HK-2 (cell line): Measurements from ENCODE around the gene NEDD9.

ENCODE experiments used
- DNase-seq: peaks from one replicate; pipeline ENCODE4 v3.0.0-alpha.2; 2018; ENCODE audit not compliant: unreplicated experiment

The NEDD9 gene

DNA sequence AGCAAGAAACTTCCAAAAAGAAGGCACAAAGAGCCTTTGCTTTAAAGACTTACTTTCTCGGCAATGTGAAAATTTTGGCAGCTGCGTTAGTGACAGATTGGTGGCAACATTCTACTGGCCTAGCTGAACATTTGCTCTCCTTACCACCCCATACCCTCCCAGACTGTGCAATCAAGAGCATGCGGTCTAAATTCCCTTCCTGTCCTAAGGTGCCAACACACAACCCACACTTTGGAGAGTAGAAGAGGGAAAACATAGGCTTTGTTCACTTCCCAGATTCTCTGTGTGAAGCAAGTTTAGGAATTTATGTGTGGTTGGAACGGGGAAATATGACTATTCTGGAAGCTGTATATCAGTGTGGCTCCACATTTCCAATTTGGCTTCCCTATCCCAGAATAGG is 29.8 kb upstream of the NEDD9 start:
- no peak for DNase-seq

DNA sequence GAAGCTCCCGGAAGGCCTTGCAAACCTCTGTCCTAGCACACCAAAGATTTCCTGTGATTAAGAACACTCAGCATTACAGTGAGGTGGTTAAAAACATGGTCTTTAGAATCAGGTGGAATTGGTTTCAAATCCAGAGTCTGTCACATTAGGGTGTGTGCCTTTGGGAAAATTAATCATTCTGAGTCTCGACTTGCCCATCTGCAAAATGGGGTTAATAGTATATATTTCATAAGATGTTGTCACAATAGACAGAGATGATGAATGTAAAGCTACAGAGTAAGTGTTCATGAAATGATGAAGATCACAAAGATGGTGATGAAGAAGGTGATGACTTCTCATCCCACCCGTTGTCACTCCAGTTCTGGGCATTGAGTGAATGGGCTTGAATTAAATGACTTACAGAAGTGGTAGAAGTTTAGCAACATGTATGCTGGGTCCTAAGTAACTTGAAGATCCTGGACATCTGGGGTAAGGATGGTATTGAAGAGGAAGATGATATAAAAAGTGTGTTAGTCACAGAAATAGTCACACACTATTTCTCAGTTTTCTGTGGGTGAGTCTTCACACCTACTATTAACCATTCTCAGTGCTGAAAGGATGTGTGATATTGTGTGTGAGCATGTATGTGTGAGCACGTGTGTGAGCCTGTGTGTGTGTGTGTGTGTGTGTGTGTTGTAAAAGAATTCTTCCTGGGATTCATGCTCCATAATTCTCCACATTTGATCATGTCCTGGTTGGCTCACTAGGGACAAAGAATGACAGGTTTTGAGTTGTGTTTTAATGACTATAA is 28.0 kb upstream of the NEDD9 start:
- no peak for DNase-seq

DNA sequence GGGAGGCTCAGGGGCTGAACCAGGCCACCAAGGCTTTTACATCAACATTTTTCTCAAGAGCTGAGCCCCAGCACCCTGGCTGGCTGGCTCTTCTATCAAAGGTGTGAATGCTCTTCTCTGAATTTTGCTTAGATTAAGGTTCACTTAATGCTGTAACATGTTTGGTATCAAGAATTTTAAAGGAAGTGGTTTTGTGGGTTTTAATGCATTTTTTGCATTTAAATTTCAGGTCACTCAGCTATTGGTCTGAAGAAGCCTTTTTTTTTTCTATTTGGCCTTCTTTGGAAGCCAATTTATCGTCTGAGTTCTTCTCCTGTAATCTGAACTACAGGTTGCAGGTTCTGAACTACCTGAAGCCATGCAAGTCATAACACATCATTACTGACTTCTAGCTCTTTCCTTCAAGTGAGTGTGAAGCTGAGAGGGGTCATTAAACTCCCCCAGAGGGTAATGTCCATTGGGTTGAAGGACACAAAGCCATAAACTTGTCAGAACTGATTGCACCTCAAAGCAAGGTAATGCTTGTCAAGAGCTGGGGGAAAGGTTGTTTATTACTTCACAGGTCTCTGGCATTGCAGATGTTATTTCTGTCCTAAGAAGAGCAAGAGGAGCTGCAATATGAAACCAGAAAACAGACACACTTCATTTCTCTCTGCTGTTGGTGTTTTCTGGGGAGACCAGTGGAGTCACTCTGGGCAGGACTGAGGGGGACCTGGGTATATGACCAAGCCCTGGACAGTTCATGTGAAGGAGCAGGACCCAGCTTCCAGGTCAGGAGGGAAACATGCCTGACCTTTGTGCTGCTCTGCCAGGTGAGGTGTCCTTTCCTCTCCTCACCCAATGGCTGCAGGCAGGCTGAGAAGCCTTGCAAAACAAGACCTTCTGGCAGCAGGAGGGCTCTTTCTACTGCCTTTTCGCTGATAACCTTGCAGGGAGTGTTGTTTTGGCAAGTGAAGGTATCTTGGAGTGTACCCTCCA is 26.1 kb upstream of the NEDD9 start:
- no peak for DNase-seq

DNA sequence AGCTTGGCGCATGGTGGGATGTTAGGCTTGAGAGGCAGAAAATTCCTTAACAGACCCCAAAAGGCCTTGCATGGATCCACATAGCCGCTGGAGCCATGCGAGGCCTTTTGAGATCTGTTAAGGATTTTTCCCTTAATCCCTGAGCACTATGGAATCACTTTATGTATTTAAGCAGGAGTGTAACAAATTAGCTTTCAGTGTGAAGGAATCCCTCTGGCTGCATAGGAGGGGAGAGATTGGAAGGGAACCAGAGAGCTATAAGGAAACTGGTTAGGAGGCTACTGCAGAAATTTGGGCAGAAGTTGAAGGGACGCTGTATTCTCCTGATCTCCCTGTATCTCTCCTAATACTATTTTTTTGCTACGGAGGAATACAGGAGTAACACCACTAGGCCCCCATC is 23.1 kb upstream of the NEDD9 start:
- no peak for DNase-seq

DNA sequence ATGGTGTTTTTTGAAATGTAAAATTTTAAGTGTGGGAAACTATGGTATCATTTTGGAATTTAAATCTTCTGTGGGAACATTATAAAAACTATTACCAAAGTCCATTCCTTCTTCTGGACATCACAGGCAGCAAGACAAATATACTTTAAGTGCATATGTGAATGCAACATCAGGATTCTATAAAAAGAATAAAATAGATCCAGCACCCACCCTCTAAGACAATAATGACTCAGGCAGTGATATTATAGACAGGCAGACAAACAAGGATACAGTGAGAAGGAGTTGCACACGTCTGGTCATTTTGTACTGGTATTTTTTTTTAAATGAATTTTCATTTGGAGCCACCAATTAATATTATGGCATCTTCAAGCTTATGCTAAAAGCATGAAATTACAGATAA is 21.1 kb upstream of the NEDD9 start:
- no peak for DNase-seq

DNA sequence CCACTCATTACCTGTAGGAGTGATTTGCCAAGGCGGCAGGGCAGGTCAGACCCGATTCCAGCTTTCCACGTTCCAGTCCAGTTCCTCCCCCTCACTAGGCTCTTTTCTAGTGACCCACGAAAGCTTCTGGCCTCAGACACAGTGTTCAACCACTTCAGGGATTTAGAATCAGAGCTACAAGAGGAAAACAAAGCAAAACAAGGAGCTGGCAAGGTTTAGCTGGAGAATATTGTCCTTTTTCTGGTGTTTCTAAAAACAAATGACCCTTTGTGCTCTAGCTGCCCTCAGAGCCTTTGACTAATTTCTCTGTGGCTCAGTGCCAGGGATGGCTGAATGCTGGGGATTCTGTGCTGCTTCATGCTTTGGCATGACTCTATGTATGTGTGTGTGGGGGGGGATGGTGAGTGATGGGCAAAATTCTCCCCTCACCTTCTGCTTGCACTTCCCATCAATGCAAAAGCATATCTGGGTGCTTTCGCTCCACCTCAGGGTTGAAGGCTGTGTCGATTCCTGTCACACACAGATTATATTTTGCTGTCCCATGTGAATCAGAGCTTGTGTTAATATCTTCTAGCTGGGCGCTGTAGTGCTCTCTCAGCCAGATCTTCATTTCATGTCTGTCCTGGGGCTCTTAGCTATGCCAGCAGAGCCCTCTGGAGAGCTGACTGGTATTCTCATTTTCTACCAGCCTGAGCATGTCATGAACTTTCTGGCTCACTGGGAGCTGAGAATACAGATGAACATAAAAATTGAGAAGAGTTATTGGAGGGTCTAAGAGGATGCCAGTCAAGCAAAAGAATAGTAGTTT is 19.3 kb upstream of the NEDD9 start:
- DNase-seq: peak; percentile 21

DNA sequence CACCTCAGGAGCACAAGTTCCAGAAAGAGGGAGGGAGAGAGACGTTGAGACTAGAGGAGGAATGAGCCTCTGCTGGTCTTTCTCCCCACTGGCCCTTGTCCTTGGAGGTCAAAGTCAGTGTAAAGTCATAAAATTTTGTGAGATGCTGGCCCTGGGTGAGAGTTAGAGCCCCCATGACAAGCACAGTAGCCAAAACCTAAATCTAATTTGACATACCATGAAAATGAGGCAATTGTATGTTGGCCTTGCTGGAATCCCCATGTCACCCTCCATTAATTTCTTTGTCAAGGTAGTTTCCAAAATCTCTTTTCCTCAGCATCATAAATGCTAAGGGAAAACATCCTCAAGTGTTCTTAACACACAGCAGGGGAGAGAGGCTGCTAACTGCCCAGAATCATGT is 17.6 kb upstream of the NEDD9 start:
- DNase-seq: no peak

DNA sequence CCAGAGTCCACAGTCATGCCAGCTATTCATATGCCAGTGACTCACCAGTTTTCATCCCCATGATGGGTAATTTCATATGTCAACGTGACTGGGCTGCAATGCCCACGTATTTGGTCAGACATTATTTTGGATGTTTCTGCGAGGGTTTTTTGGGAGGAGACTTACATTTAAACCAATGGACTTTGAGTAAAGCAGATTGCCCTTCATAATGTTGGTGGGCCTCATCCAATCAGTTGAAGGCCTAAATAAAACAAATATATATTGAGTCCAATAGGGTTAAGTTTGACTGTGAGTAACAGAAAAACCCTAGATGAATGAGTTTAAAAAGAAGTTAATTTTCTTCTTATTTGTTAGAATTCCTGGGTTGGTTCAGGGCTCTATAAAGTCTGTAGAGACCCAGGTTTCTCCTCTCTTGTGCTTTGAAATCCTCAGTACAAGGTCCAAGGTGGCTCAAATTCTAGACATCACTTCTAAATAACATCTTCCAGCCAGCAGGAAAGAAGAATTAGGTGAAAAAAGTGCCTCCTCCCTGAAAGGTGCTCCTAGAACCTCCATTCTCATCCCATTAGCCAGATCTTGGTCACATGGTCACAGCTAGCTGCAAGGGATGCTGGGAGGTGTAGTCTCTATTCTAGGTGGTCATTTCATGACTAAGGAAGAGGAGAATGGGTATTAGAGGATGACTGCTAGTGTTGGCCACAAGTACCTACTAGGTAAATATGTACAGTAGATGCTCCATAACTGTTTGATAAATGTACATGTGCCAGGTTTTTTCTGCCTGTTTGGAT is 16.7 kb upstream of the NEDD9 start:
- no peak for DNase-seq

DNA sequence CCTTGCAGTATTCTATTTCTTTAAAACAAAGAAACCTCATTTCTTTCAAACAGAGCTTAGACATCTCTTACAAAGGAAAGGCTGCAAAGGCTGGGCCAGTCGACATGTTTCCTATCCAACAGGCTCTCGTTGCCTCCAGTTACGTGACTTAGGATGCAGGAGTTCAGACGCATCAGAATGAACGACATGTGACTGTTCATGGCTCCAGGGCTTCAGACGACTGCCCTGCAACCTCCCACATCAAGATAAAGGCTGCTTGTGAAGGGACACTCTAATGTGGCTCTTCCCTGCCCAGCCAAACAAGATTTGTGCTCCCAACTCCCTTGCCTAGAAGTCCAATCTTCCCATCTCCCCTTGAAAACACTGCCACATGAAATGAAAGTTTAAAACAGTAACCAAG is 14.3 kb upstream of the NEDD9 start:
- DNase-seq: no peak

DNA sequence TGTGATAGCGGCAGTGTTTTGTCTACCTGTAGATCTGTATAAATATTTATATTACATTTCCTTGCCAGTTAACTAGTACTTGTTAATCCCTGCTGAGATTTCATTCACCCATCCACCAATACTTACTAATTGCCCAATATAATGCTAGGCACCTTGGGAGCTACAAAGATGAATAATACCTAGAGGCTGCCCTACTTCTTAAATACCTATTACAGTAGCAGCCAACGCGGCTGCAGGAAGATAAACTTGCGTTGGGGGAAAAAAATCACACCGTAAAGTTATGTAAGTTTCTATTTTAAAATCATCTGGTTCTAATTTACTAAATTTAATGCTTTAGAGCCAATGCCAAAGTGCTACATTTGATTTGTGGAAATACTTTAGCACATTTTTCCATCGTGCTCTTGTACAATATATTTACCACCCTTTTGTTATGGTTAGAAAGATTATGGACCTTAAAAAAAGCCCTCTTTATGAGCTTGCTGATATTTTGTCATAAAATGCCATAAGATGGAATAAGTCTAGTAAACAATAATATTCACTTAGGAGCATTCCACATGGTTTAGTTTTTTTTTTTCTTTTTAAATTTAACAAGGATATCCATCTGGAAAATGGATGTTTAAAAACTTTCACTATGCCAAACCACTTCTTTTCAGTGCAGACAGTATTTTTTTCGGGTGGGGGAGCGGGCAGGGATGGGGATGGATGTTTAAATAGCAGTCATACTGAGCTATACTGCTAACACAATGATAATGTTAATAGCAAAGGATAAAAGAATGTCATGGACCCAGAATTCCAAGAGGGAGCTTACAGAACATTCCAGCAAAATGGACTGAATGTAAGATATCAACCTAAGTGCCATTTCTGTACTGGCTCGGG is 13.2 kb upstream of the NEDD9 start:
- DNase-seq: no peak

DNA sequence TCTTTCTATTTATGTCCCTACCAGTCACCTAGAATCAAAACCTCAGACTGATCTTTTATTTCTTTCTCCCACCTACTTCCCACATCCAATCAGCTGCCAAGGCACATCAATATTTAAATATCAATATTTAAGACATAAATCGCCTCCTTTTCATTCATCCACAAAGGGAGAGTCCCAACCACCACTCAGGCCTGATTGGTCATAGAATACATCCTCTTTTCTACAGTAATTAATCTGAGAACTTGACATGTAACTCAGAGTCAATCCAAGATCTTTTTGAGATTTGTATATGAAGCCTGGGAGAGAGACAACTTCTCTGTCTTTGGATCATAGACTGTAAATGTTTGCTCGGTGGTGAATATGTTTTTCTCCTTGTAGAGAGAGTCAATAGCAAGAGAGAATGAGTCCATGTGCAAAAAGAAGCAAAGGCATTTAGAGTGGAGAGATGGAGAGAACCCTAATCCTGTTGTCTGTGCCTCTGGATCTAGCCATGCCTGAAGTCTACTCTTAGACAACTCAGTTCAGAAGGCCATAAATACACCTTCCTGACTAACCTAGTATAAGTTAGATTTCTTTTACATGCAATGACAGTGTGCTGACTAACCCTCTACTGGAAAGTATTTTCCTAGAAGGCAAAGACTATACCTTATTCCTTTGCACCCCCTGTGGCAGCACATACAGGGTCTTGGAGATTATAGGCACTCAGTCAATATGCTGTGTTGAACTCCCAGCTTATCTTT is 12.1 kb upstream of the NEDD9 start:
- no peak for DNase-seq

DNA sequence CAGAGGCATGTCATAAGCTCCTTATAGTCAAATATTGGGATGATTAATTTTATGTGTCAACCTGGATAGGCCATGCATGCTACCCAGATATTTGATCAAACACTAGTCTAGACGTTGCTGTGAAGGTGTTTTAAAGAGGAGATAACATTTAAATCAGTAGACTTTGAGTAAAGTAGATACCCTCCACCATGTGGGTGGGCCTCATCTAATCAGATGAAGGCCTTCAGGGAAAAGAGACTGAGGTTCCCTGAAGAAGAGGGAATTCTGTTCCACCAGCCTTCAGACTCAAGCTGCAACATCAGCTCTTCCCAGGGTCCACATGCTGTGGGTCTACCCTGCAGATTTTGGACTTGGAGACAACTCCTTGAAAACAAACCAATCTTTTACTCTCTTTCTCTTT is 11.4 kb upstream of the NEDD9 start:
- DNase-seq: no peak

DNA sequence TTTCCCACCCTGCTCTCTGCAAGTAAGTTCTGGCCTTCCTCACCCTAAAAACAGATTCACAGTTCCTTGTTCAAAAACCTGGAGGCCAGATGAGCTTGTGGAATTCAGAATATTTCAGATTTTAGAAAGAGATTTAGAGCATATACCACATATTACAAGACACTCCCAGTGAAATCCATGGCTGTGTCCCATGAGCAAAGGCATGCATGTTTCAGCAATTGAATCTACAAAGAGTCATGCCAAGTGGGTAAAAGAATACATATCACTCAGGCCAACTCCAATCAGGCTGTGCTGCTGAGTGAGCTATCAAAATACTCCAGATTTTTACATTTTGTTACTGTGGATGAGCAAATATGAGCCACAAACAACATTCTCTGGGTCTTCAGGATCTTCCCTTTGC is 10.2 kb upstream of the NEDD9 start:
- DNase-seq: no peak

DNA sequence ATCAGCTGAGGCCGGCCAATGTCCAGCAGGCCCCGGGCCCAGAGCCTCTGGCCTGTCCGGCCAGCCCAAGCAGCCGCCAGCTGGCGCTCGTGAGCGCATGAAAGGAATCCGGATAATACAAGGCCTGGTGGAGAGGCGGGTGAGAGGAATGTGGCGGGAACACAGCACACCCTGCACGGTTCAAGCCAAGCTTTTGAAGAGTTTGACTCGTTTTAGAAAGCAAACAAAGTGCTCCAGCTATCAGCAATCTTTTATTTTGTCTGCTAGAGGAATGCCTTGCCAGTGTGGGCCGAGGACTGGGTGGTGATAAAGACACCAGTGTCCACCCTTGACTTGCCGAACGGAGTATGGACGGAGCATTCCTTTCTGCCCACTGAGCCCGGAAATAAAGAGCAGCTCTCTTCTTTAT is 9.3 kb upstream of the NEDD9 start:
- DNase-seq: no peak

DNA sequence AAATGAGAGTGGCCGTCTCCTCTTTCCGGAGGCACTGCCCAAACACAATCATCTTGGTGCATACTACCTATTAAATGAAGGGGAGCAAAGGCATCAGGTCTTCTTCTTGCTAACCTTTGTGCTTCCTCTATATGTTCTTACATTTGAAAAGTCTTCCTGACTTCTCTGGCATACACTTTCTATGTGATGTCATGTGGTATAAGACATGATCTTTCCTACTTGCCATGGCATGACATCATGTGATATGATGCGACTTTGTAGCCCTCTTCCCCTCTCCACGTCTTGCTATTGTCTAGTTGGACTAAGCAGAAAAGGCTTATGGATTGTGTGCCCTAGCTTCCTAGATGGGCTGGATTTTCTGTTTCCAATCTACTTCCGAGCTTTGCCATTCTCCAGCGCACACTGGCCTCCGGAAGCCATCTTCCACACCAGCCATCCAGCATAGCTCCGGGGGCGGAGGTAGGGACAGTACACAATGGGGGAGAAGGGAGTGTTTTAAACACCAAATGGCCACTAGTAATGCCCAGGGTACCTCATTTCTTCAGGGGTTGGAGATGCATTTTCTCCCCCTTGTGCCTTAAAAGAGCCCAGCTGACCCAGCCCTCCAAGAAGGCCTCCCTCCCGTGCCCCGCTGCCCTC is 8.8 kb upstream of the NEDD9 start:
- no peak for DNase-seq

DNA sequence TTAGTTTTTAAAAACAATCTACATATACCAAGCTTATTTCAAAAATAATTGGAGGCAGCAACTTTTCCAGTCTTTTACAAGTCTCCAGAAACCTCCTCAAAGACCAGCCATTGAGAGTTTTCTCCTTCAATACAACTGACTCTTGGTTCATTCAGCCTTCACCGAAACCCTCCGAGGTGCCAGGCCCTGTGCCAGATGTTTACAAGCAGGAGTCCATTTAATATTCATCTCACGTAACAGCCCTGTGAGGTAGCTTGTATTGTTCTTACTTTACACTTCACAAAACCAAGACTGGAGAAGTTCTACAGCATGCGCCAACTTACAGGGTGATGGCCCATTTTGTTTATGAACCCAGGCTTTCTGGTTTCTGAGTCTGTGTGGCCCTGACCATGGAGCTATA is 5.5 kb upstream of the NEDD9 start:
- no peak for DNase-seq

DNA sequence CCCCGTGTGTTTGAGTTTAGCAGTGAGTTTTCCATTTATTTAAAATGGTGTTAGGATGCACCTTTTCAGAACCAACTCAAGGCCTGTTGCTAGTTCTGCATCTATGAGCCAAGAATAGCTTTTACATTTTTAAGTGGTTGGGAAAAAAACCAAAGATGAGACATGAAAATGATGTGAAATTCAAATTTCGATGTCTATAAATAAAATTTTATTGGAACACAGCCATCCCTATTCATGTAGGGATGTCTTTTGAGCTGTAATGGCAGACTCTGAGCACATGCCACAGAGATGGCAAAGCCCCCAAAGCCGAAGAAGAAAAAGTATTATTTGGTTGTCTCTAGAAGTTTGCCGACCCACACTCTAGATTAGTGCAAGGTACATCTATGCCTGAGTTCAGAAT is 5.0 kb upstream of the NEDD9 start:
- DNase-seq: no peak

DNA sequence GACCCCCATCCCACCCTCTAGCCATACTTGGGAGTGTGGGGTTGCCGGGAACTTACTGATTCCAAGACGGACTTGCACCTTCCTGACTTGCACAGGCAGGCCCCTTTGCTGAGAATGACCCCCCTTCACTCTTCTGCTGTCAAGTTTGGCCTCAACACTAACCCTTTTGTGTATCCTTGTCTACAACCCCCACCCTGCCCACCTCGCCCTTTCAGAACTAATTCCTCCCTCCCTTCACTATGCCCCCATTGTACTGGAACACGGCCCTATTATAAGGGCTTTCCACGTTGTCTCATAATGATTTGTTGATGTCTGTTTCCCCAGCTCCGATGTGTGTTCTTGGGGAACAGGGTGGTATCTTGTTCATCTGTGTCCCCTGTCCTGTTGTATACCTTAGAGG is 4.4 kb upstream of the NEDD9 start:
- DNase-seq: no peak

DNA sequence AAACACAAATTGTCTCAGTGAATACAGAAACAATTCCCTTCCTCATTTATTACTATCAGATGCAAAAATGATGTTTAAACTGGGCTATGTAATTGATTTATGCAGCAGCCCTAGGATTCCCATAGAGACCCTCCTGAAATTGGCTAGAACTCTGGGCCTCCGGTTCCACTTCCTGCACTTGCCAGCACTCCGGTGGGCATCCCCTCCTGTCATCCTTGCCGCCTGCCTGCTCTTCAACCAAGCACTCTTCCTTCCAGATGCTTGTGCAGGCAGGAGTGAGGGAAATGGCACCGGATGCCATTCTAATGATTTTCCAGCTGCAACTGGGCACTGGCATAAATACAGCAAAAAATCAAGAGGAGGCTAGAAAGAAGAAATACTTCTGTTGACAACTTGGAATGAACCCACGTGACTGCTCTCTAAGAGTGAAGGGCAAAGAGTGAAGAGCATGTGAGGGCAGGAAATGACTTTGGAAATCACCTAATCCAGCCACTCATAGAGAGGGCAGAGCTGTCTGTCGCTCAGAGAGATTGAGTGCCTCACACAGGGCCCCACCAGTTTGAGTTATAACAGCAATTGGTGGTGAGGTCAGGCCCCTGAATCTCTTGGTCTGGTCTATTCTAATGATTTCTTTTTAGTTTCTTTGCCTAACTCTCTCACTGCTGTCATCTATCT is 3.7 kb upstream of the NEDD9 start:
- peak; percentile 38 for DNase-seq
